ENCODE results near the gene ZP2.
"Not testable (repeated sequence)": the region's sequence is repeated elsewhere in the genome, so short reads cannot be mapped to it uniquely, and the experiment has no call there.

The ZP2 gene

DNA sequence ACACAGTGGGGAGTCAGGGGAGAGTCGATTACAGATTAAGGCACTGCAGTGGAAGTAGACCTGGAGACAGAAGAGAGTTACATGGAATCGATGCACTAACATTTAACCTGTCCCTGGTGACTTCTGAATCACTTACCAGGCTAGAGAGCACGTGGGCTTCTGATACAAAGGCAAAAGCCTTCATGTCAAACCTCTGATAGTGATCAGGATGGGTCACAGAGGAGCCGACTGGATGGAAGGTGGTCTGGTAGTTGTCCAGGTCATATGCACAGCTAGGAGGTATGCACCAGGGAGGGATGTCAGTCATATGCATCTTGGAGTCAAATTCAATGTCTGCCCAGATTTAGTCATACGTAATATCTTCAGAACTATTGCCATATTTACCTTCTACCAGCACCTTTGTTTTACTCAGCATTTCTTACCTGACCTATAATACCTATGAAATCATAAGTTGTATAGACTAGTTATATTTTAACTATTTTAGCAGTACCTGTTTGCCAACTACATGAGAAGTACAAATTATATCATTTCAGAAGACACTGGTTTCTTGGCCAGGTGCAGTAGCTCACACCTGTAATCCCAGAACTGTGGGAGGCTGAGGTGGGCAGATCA, 11.7 kb downstream of the ZP2 start:
- no peak overlapping the region for H3K4me3 ChIP-seq (ENCODE audit: low read depth, low read length)
- TF ChIP-seq, protein P1, sequence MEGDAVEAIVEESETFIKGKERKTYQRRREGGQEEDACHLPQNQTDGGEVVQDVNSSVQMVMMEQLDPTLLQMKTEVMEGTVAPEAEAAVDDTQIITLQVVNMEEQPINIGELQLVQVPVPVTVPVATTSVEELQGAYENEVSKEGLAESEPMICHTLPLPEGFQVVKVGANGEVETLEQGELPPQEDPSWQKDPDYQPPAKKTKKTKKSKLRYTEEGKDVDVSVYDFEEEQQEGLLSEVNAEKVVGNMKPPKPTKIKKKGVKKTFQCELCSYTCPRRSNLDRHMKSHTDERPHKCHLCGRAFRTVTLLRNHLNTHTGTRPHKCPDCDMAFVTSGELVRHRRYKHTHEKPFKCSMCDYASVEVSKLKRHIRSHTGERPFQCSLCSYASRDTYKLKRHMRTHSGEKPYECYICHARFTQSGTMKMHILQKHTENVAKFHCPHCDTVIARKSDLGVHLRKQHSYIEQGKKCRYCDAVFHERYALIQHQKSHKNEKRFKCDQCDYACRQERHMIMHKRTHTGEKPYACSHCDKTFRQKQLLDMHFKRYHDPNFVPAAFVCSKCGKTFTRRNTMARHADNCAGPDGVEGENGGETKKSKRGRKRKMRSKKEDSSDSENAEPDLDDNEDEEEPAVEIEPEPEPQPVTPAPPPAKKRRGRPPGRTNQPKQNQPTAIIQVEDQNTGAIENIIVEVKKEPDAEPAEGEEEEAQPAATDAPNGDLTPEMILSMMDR (IDR thresholded peaks at IDR 0.05; ENCODE audit: borderline replicate concordance, insufficient read depth, low read depth, low read length) = no peak

DNA sequence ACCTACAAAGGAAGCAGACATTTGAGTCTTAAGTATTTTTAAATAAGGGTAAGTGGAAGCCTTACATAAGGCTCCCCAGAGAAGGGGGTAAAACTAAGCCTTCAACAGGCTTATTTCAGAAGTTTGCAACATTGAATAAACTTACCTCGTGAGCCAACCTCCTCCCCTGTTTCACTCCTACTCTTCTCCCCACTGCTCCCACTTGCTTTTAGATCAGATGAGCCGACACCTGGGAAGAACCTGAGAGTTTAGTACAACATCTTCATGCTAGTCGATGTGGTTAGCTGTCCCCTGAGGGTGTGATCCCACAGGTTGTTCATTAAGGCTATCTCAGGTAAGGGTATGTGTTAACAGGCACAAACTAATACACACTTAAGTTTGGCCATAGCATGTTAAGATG, 13.8 kb downstream of the ZP2 start:
- TF ChIP-seq, protein P1 (IDR thresholded peaks at IDR 0.05; ENCODE audit: borderline replicate concordance, insufficient read depth, low read depth, low read length) = no peak
- no peak overlapping the region for H3K4me3 ChIP-seq (ENCODE audit: low read depth, low read length)

DNA sequence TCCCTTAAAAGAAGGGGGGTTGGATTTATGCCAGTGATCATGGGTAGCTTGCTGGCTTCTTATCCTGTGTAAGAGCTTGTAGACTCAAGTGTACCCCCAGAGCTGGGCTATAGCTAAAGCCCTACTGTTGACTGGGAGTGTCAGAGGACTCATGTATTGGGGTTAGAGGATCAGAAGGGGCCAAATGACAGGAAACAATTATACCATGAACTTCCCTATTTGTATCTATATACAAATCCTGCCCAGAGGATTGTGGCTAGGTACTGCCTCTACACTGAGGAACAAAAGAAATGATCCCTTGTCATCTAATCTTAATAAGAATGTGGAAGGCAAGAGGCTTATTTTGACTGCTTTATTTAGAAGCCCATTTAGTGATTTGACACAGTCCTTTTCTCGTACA, 14.3 kb downstream of the ZP2 start:
- TF ChIP-seq, protein P1 (IDR thresholded peaks at IDR 0.05; ENCODE audit: borderline replicate concordance, insufficient read depth, low read depth, low read length) = no peak
- H3K4me3 ChIP-seq (ENCODE audit: low read depth, low read length) = no peak overlapping the region

DNA sequence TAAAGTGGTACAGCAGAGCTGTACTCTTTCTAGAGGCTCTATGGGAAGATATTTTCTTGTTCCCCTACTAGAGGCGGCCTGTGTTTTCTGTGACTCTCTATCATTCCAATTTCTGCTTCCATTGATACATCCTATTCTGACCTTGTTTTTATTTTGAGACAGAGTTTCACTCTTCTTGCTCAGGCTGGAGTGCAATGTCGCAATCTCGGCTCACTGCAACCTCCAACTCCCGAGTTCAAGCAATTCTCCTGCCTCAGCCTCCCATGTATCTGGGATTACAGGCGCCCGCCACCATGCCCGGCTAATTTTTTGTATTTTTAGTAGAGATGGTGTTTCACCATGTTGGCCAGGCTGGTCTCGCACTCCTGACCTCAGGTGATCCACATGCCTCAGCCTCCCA, 16.0 kb downstream of the ZP2 start:
- H3K4me3 ChIP-seq (ENCODE audit: low read depth, low read length) = not testable (repeated sequence)

DNA sequence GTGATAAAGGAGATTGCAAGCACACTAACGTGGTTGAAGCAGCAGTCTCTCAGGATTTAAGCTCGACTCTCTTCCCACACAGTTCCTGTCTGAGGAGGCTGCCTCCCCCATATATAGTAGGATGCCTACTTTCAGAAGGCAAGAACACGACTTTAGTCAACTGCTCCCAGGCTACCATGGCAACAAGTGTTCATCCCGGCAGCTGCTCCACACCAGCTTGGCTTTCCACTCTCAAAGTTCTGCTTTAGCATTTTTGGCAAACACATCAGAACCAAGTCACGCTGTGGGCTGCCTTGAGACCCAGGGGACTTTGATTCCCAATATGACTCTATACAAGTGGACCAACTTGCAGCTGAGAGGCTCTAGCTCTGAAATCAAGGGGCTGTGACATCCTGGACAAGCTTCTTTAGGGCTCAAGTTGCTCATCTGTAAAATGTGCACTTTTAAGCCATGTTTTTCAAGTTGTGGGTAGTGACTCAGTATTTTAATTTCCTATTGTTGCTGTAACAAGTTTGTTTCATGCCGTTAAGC, 16.5 kb downstream of the ZP2 start:
- TF ChIP-seq, protein P1 (IDR thresholded peaks at IDR 0.05; ENCODE audit: borderline replicate concordance, insufficient read depth, low read depth, low read length) = no peak
- no peak overlapping the region for H3K4me3 ChIP-seq (ENCODE audit: low read depth, low read length)

DNA sequence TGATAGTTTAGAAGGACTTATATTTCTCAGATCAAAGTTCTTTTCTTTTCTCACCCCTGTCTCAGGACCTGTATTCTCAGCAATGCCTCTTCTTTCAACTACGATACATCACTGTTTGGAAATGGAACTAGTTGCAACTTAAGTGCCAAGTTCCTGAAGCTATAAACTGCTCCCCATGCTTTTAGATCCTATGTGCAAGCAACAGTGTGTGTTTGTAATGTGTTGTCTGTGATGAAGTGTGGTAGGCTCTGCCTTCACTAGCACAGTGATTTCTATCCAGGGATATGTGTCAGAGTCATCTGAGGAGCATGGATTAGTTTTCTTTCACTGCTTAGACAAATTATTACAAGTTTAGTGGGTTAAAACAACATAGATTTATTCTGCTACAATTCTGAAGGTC, 18.4 kb downstream of the ZP2 start:
- H3K4me3 ChIP-seq (ENCODE audit: low read depth, low read length) = no peak overlapping the region
- TF ChIP-seq, protein P1 (IDR thresholded peaks at IDR 0.05; ENCODE audit: borderline replicate concordance, insufficient read depth, low read depth, low read length) = no peak

DNA sequence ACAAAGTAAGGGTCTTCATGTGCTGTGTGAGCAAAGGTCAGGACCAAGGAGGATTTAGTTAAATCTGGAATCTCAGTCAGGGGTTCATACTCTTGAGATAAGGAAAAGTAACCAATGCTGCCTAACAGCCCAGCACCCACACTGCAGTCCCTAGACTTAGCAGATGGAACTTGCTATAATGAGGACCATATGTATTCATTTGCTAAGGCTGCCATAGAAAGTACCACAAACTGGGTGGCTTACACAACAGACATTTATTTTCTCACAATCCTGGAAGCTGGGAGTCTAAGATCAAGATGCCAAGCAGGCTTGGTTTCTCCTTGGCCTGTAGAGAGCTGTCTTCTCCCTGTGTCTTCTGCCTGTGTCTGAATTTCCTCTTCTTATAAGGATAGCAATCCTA, 20.8 kb downstream of the ZP2 start:
- TF ChIP-seq, protein P1 (IDR thresholded peaks at IDR 0.05; ENCODE audit: borderline replicate concordance, insufficient read depth, low read depth, low read length) = no peak
- no peak overlapping the region for H3K4me3 ChIP-seq (ENCODE audit: low read depth, low read length)
